GM10248 (cell line): Measurements from ENCODE around the gene CYLD.

Experiments
- CTCF ChIA-PET: fragments of 300-600 bp; sonication (Branson Sonifier 250); formaldehyde crosslinking; extraction: SDS; loops from one replicate; lab custom pipeline; 2021; ENCODE audit warnings: antibody characterized with exemption; lab: Yijun Ruan, JAX
- POLR2A ChIA-PET: fragments of 350-650 bp; sonication (Branson Sonifier 250); formaldehyde crosslinking; extraction: SDS; loops from one replicate; lab custom pipeline; 2020; ENCODE audit warnings: antibody characterized with exemption; lab: Yijun Ruan, JAX
- DNase-seq: peaks from one replicate; pipeline ENCODE4 v3.0.0; 2012; ENCODE audit errors: extremely low spot score
- TF ChIP-seq, protein P1 (sequence below): IDR thresholded peaks from 2 replicates; pipeline ENCODE4 v1.5.1; 2012; ENCODE audit warnings: mild to moderate bottlenecking, low read depth; ENCODE audit errors: extremely low read depth, missing control alignments, control extremely low read depth

CYLD gene

DNA sequence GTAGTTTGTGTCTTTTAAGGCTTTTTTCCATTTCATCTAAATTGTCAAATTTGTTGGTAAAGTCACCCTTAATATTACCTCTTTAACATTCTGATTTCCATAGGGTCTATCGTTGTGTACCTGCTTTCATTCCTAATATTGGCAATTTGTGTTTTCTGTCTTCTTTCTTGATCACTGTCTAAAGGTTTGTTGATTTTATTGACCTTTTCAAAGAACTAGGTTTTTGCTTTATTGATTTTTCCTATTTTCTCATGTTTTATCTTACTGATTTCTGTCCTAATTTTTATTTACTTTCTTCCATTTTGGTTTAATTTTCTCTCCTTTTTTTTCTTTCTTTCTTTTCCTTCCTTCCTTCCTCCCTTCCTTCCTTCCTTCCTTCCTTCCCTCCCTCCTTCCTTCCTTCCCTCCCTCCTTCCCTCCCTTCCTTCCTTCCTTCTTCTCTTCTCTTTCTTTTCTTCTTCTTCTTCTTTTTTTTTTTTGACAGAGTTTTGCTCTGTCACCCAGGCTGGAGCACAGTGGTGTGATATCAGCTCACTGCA is 86.3 kb downstream of the CYLD start:
- no peak for DNase-seq
- CTCF ChIA-PET = no interaction called here
- TF ChIP-seq, protein P1, sequence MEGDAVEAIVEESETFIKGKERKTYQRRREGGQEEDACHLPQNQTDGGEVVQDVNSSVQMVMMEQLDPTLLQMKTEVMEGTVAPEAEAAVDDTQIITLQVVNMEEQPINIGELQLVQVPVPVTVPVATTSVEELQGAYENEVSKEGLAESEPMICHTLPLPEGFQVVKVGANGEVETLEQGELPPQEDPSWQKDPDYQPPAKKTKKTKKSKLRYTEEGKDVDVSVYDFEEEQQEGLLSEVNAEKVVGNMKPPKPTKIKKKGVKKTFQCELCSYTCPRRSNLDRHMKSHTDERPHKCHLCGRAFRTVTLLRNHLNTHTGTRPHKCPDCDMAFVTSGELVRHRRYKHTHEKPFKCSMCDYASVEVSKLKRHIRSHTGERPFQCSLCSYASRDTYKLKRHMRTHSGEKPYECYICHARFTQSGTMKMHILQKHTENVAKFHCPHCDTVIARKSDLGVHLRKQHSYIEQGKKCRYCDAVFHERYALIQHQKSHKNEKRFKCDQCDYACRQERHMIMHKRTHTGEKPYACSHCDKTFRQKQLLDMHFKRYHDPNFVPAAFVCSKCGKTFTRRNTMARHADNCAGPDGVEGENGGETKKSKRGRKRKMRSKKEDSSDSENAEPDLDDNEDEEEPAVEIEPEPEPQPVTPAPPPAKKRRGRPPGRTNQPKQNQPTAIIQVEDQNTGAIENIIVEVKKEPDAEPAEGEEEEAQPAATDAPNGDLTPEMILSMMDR = no peak
- POLR2A ChIA-PET = no interaction called here

DNA sequence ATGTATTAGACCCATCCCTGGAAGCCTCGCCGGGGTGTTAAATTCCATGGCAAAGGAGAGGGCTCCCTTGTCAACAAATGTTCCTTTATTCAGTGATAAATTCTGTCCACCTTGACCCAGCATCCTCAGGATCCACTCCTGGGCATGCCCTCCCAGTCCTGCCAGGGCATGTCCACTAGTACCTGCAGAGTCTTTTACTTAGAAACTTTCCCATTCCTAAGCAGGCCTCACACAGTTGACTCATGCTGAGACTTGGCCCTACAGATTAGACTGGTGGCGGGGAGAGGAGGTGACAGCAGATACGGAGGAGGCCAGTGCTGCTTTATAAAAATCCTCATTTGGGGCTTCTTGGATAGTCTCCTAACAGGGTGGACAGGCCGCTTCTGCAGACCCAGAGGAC is 88.8 kb downstream of the CYLD start:
- TF ChIP-seq, protein P1 = no peak
- CTCF ChIA-PET = no interaction called here
- DNase-seq = no peak
- POLR2A ChIA-PET = no interaction called here

GRCh38 chr16:50831751-50832150 is 89.9 kb downstream of the CYLD start:
- CTCF ChIA-PET = interaction anchor here (1.3 kb wide), 1 partner anchor 25 kb away, joined by 4 read pairs; no protein-coding TSS in a partner anchor
- POLR2A ChIA-PET = no interaction called here
- no peak for DNase-seq
- TF ChIP-seq, protein P1 = no peak

DNA sequence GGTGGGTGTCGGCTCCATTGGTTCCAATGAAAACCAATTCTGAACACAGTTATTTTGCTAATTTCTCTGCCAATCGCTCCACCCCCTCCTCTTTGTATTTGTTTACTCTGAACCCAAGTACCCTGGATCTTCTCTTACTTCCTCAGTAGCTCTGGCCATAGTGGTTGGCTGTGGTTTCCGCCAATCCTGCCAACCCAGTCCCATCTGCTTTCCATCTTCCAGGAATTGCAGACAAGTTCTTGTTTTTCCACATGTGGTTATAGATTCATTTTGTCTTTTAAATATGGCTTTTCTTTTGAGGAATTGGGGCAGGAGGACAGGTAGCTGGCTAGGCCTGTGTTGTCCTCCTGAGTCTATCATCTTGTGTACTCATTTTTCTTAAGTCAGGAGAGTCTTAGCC is 92.0 kb downstream of the CYLD start:
- no peak for DNase-seq
- TF ChIP-seq, protein P1 = no peak
- ChIA-PET CTCF (interaction anchor here (1.4 to 2.8 kb wide), 2 partner anchors 17 to 27 kb away, joined by 3 to 9 read pairs; no protein-coding TSS in a partner anchor), POLR2A (no interaction called here)

GRCh38 chr16:50834701-50835100 is 92.8 kb downstream of the CYLD start:
- ChIA-PET CTCF (interaction anchor here (1.4 to 2.8 kb wide), 2 partner anchors 16 to 28 kb away, joined by 3 to 9 read pairs; no protein-coding TSS in a partner anchor), POLR2A (interaction anchor here (0.5 kb wide), 1 partner anchor 247 kb away, joined by 6 read pairs; no protein-coding TSS in a partner anchor)
- TF ChIP-seq, protein P1 = no peak
- no peak for DNase-seq

DNA sequence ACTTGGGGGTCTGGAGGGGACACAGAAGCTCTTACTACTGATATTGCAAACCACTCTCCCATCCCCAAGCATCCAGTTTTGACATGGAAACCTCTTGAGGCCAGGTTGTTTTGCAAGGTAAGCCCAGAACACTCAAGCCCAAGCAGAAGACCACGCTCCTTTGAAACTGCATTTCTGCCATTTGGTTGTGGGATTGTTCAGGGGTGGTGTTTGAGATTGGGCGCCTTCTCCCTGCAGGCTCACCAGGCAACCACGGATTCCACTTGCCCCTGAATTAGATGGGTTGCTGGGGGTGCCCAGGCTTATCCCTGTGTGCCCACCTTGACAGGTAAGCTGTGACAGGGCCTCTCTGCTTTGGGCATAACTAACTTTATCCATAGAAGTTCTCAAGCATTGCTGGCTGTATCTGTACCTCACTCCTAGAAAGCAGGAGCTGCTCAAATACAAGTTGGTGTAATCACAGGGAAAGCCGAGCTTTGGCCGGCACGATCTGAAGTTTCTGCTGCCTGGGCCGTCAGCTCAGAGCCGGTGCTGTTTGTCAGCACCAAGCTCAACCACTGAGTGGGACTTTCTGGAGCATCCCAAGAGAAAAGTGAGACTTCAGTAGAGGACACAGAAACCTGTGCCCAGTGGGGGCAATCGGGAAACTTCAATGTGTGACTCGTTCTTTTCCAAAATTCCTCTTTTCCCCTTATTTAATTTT is 93.6 kb downstream of the CYLD start:
- no peak for DNase-seq
- TF ChIP-seq, protein P1 = no peak
- CTCF ChIA-PET = interaction anchor here (1.4 to 2.8 kb wide), 3 partner anchors 10 to 29 kb away, joined by 3 to 9 read pairs (median 3); no protein-coding TSS in a partner anchor
- POLR2A ChIA-PET = no interaction called here
